GM12864 (cell line): ENCODE results near the gene FKBP11.
A peak's percentile ranks its signal among the peaks of the same experiment; 100 is the strongest.
"Not testable (repeated sequence)": the region's sequence is repeated elsewhere in the genome, so short reads cannot be mapped to it uniquely, and the experiment has no call there.

Experiments used
- DNase-seq: peaks from one replicate; pipeline ENCODE4 v3.0.0-alpha.2; 2011; ENCODE audit warnings: low read depth
- H3K4me3 ChIP-seq: 2 replicates; pipeline ENCODE4 v1.5.1; 2011; ENCODE audit warnings: mild to moderate bottlenecking, low read depth, low read length, control low read depth
- TF ChIP-seq, protein P1 (sequence below): IDR thresholded peaks from 2 replicates; pipeline ENCODE4 v1.5.1; 2011; ENCODE audit warnings: low read depth, mild to moderate bottlenecking, moderate library complexity, low read length, control low read depth, inconsistent platforms; ENCODE audit errors: missing control alignments

FKBP11 gene

DNA sequence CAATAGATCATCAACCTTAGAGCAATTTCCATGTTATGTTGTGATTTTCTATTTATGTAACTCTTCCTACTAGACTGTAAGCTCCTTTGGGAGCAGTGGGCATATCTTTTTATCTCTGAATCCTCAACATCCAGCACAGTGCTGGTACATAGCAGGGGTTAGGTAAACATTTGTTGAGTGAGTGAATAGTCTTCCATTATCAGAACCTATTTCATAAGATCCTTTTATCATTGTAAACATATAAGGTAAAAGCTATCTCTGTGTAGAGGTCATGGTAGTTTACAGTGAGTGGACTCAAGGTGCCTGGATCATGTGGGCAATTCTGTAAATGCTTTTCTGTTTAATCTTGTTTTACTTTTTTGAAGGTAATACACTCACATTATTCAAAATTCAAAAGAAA is 15.1 kb downstream of the FKBP11 start:
- no peak overlapping the region for H3K4me3 ChIP-seq
- TF ChIP-seq, protein P1, sequence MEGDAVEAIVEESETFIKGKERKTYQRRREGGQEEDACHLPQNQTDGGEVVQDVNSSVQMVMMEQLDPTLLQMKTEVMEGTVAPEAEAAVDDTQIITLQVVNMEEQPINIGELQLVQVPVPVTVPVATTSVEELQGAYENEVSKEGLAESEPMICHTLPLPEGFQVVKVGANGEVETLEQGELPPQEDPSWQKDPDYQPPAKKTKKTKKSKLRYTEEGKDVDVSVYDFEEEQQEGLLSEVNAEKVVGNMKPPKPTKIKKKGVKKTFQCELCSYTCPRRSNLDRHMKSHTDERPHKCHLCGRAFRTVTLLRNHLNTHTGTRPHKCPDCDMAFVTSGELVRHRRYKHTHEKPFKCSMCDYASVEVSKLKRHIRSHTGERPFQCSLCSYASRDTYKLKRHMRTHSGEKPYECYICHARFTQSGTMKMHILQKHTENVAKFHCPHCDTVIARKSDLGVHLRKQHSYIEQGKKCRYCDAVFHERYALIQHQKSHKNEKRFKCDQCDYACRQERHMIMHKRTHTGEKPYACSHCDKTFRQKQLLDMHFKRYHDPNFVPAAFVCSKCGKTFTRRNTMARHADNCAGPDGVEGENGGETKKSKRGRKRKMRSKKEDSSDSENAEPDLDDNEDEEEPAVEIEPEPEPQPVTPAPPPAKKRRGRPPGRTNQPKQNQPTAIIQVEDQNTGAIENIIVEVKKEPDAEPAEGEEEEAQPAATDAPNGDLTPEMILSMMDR = no peak
- DNase-seq = no peak

DNA sequence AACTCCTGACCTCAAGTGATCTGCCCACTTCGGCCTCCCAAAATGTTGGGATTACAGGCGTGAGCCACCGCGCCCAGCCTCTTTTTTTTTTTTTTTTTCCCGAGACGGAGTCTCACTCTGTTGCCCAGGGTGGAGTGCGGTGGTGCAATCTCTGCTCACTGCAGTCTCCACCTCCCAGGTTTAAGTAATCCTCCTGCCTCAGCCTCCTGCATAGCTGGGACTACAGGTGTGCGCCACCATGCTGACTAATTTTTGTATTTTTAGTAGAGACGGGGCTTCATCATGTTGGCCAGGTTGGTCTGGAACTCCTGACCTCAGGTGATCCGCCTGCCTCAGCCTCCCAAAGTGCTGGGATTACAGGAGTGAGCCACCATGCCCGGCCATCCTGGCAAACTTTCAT is 15.6 kb downstream of the FKBP11 start:
- H3K4me3 ChIP-seq, DNase-seq: not testable (repeated sequence)

DNA sequence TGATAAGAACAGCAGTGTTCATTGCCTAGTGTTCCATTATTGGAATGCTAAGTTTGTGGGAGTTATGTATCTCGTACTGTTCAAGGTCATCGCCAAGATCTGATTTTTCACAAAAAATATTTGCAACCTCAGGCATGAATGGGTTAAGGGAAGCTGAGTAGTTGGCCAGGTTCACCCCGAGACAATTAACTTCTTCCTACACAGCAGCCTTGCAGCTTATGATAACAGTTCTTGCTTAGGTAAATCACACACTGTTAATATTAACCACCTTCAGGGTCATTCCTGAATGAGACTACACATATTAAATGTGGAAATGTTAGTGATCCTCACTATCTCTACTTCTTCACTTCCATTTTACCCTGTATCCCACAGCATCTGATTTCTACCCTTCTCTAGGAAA is 18.0 kb downstream of the FKBP11 start:
- TF ChIP-seq, protein P1 = no peak
- DNase-seq = no peak
- H3K4me3 ChIP-seq = no peak overlapping the region

DNA sequence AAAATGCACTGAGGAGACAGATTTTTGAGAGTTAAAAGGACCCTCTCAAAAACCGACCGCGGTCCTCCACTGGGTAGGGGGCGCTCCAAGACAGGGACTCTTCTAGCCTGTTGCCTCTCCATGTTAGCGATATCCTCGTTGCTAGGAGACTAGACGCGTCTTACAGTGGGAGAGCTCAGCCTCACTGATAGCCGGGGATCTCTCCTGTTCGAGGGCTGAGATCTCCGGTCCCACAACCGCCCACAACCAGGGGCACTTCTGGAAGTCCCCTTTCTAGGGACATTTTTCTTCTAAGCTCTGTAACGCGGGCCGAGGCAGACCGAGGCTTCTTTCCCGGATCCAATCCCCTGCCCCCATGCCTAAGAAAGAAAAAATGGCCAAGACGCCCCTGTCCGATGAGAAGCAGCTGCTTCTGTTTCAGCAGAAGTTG is 21.3 kb downstream of the FKBP11 start:
- TF ChIP-seq, protein P1 = peak; percentile 68
- DNase-seq = peak; percentile 42
- peak overlapping the region; percentile 15; the same call in 1 of the 2 replicates for H3K4me3 ChIP-seq

GRCh38 chr12:48903363-48903981 is 21.8 kb downstream of the FKBP11 start:
- TF ChIP-seq, protein P1 = no peak
- no peak for DNase-seq
- H3K4me3 ChIP-seq = no peak overlapping the region

DNA sequence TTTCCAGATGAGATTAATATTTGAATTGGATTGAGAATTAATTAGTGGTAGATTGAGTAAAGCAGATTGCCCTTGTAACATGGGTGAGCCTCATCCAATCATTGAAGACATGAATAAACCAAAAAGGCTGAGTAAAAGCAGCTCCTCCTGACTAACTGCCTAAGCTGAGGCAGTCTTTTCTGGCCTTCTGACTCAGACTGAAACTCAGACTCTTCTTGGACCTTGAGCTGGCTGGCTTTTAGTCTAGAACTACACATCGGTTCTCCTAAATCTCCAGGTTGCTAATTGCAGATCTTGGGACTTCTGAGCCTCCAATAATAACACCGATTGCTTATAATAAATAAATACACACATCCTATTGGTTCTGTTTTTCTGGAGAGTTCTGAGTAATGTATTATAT is 24.0 kb downstream of the FKBP11 start:
- DNase-seq = no peak
- no peak overlapping the region for H3K4me3 ChIP-seq
- TF ChIP-seq, protein P1 = no peak

- TF ChIP-seq, protein P1 = no peak
Observed at GRCh38 chr12:48899651-48900050, 25.6 kb downstream of the FKBP11 start.

More at GRCh38 chr12:48899651-48900050, 25.6 kb downstream of the FKBP11 start:
- H3K4me3 ChIP-seq = no peak overlapping the region
- no peak for DNase-seq
